NCI-H1092 (cell line): ENCODE data around the gene MYLK2.

ENCODE experiments used
- DNase-seq: peaks from one replicate; lab custom pipeline; 2025; lab: John Stamatoyannopoulos, UW

The MYLK2 gene

GRCh38 chr20:31856516-31856915 lies 37.4 kb downstream of the MYLK2 start:
- no peak for DNase-seq

DNA sequence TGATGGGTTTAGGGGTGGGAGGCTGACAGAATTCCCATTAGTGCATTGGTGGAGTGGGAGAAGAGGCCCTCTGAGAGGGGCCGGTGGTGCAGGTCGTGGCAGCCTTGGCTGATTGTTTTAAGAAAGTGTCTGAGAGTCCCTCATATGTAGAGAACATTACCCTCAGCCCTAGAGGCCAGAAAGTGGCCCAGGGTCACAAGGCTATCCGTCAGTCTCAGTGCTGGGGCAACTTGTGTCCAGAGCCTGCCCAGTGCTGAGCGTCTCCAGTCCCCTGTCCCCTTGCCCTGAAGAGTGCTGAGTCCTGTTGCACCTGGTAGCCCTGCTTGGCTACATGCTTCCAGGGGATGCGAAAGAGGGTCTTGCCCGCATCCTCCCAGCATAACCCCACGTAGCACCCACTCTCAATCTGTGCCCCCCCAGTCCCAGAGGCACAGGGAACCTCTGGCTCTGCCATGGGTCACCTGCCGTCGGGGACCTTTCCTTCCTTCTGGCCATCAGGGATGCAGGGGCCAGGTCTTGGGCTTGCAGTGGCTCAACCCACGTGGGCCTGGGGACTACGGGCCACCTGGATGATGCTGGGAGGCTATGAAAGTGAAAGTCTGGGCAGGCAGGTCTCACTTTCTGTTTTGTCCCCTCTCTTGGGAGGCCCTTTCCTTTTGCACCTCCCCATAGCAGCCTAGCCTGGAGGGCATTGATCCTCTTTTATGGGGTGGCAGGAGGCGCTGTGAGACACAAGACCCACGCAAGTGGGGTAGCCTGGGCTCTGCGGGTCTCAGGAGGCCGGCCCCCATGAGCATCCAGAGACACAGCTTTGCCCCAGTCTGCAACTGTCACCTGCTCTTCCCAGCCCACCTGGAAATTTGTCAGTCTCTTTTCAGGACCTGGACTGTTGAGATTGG lies 39.0 kb downstream of the MYLK2 start:
- DNase-seq: no peak

DNA sequence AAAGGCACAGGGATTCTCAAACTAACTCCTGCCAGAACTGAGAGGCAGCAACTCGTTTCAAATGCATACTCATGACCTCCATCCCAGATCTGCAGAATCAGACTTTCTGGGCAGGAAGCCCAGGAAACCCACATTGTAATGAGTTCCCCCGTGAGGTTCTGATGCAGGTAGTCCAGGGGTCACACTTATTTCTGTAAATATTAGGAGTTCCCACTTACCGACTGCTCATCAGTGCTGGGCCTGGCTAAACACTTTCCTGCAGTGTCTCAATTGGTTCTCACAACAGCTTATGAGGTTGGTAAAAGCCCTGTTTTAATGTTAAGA lies 39.6 kb downstream of the MYLK2 start:
- no peak for DNase-seq

GRCh38 chr20:31859266-31859997 lies 40.3 kb downstream of the MYLK2 start:
- no peak for DNase-seq

DNA sequence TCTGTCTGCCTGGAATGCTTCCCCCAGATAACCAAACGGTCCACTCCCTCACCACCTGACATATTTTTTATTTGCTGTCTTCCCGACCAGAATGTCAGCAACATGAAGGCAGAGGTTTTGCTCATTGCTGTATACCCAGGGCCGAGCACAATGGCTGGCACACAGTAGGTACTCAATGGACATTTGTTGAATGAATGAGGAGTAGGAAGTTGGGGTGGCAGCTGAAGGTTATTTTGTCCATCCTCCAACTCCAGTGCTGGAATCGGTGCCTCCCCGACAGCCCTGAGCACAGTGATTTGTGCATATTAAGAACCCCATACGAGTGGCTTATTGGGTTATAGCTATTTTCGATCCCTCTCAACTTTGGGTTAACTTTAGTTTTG lies 40.8 kb downstream of the MYLK2 start:
- DNase-seq: no peak

GRCh38 chr20:31860390-31861134 lies 41.4 kb downstream of the MYLK2 start:
- DNase-seq: no peak

DNA sequence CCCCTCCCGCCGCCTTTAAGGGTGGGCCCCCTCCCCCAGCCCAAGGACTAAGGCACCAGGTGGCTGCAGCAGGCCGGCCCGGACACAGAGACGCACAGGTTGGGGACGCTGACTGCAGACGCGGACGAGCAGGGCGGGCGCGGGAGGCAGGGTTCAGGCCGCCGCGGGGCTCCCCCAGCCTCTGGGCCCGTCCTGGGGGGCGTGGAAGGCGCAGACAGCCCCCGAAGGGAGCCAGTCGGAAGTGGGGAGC lies 41.9 kb downstream of the MYLK2 start:
- no peak for DNase-seq

DNA sequence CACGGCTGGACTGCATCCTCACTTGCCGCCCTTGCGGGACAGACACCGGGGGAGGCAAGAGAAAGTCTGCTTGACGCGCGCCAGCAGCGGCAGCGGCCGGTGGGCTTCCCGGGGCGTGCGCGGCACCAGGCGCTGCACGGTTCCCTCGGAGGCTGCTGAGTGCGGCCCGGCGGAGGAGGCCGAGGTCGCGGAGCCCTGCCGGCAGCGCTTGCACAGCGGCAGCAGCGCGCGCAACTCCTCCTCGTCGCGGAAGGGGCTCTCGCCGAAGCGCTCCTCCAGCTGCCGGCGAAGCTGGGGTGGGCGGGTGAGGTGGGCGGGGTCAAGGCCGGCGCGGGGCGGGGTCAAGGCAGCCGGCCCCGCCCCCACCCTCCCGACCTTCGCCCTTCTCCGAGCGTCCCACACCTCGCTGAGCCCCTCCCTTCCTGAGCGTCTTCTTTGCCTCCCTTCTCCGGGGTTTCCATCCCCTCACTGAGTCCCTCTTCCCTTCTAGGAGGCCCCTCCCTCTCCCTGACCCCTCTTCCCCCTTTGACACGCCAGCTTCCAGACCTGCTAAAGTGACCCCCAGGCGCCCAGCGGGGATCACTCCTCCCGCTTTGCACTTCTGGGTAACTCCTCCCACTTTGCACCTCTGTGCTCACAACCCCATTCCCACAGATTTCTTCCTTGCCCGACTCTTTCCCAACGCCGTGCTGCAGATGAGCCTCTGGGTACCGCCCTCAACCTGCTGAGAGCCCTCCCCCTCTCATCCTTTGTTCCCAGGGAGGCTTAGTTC lies 42.4 kb downstream of the MYLK2 start:
- DNase-seq: peak; percentile 44

DNA sequence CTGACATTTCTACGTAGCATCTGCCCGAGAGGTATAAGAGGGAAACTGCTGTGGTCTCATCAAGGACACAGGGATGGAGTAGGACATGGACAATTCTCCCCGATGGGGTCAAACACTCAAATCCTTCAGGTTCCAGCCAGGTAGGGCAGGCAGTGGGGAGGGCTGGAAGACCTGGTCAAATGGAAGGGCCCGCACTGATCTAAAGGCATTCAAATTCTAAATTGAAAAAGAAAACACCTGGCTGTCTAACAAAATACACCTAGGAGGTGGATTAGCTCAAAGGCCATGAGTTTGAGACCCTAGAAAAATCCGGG lies 43.0 kb downstream of the MYLK2 start:
- DNase-seq: no peak

DNA sequence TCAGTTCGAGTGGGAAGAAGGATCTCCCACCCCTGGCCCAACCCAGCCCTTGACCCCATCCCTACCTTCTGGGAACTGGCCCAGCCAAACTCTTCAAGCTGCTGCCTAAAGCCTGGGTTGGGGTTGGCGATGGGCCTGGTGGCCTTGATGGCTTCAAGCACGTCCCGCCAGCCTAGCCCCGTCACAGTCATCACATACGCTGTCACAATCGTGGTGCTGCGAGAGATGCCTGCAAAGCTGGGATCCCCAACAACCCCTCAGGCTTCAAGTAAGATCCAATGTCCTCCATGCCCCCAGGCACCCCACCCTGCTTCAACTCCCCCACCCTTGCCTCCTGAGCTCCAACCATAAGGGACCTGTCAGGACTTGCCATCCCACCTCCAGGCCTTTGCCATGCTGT lies 43.4 kb downstream of the MYLK2 start:
- no peak for DNase-seq

DNA sequence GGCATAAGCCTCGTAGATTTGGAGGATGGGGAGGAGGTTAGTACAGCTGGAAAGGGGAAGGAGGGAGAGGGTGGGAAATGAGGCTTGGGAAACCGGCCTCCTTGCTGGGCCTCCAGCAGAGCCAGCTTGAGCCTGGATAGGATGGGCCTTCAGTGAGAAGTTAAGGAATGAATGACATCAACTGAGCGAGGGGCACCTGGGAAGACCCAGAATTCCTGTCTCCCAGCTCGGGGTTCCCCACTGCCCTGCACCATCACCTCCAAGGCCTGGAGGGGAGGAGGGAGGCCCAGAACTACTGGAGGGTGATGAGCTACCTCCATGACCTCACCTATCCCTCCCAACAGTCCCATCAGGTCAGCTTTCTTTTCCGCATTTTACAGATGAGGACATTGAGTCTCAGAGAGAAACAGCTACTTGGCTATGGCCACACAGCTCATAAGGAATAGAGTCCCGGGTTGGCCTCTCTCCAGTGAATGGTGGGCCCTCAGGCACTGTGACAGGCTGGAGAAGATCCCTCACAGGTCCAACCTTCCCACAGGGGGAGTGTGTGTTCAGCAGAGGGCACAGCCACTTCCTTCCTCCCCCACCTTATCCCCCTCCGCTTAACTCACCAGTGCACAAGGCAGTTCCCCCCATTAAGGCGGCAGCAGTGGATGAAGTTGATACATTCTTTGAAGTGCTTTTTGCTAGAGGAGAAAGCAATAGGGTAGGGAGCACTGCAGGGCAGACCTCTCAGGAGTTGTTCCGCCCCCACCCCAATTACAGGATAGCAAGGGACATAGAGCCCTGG lies 44.3 kb downstream of the MYLK2 start:
- DNase-seq: no peak

DNA sequence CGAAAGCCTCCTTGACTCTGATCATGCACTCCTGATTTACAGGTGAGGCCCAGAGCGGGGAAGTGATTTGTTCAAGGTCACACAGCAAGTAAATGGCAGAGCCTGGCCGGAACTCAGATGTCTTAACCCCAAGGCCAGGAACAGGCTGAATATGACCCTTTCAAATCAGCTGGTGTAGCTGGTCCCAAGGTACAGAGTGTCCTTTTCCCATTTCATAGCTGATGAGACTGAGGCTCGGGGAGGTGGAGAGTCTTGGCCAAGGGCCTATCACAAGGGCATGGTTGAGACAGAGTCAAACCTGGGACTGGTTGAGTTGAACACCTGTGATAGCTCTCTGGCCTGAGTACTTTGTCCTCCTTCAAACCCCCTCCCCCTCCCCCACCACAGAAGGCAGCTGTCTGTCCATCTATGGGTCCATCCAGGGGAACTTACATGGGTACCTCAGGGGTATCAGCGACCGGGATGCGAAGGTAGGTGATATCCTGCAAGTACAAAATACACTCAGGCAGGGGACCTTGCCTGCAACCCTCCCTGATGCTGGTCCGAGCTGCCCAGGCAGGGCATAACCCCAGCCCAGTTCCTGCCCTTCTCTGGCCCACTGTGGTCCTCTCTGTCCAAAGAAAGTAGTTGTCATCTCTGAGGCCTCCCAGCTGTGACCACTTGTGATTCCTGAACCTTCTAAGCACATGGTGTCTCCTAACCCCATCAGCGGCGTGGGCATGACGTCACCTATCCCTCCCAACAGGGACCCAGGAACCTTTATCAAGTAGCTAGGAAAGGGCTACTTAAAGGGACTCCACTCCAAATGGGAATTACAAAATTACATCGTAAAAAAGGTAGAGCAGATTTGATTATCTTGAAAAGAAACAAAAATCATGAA lies 45.6 kb downstream of the MYLK2 start:
- DNase-seq: no peak

DNA sequence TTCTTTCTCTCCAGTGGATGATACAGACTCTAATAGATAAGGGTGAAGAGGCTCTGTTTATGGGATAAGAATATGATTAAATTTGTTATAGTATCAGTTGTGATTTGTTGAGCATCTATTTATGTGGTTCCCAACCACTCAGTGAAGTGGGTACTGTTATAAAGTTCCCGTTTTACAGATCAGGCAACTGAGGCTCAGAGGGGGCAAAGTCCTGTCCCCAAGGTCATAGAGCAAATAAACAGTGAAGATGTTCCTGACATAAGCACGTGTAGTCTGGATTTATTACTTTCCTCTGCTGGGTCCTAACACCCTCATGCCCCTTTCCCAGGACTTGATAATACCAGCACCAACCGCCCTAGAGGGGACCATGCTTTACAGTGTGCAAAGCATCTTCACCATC lies 47.1 kb downstream of the MYLK2 start:
- DNase-seq: no peak

GRCh38 chr20:31868853-31869672 lies 49.9 kb downstream of the MYLK2 start:
- DNase-seq: no peak

DNA sequence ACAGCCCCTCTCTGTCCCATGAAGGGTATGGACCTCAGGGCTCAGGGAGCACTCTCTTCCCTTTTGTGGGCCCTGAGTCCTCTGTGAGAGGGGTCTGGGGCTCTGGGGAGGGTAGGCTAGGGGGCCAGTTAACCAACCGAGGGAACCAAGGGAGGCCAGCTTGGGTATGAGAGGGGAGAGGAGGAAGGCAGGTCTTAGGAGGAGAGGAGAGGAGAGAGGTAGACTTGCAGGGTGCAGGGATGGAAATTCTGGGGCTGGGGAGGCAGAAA lies 50.5 kb downstream of the MYLK2 start:
- DNase-seq: no peak

DNA sequence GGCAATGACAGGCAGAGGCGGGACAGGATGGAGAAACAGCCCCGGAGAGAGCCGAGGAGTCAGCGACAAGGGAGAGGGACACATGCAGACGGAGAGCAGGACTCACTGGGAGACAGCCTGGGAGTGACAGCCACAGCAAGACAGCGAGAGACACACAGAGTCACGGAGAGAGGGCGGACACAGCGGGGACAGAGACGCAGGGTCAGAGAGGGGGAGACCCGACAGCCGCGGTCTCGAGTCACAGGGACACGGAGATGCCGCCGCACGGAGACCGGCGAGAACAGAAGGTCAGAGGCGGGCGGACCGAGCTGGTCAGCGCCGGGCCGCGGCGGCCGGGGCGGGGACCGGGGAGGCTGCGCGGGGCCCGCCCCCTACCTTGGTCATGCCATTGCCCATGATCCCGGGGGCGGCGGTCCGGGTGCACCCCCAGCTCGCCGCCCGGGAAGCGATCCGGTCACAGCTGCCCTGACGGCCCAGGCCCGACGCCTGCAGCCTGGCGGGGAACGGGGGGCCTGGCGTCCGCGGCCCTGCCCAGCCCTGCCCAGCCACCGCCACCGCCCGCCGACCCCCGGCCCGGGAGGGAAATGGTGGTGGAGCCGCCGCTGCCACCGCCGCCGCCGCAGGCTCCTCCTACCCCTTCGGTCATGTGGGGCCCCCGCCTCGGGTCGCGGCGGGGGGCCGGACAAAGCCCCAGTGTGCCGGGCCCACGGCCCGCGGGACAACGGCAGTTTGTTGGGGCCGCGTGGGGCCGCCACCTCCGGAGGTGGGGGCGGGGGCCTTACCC lies 51.0 kb downstream of the MYLK2 start, which contains the start of the genes DUSP15 and TTLL9:
TSS of gene DUSP15 (minus strand) at position 586 of the 784 bp plus-strand sequence. CDS start at position 396, 190 bp downstream.
TSS of gene TTLL9 (plus strand) at position 693 of the 784 bp plus-strand sequence. CDS start 493 bp downstream, outside the sequence.
- no peak for DNase-seq

DNA sequence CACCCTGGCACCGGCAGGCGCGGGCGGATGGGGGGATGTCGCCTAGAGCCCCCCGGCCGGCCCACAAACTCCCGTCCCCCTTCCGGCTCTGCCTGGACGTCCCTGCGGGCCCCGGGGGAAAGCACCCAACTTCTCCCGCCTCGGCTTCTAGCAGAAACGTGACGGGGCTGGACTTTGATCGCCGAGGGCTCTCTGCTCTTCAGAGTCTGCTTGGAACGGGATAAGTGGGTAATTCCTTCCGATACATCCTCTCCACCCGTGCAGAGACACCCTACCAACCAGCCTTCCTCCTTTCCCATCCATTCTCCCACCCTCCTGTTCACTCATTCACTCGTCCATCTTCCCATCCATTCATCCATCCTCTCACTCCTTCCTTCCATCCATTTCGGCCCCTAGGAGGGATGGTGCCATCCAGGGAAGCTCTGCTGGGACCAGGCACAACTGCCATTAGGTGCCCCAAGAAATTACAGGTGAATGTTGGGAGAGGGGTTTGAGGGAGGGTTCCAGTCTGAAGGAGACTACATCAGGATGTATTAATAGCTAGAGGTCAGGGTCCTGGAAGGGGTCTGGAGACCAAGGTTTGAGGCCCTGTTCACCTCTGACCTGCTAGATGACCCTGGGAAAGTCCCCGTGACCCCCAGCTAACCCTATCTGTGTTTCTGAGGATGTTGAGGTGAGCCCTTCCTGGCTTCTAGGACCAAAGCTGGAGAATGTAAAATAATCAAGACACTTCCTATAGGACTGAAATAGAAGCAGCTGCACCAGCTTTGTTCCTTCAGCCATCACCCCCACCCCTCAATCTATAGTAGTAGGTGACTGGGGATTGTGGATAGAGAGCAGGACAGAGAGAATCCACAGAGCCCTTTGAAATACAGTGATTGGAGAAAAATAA lies 51.8 kb downstream of the MYLK2 start:
- no peak for DNase-seq

DNA sequence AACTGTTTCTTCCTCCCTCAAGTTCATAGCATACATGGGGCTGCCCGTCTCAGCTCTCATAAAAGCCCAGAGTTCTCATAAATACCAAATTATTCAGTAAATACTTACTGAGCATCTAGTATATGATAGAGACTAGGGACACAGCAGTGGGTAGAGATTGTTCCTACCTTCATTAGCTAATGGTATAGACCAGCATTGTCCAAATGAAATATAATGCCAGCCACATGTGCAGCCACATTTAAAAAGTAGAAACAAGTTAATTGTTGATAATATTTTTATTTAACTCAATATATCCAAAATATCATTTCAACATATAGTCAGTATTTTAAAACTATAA lies 52.4 kb downstream of the MYLK2 start:
- DNase-seq: no peak
